ENCODE data around the gene PRKN.

PRKN gene

DNA sequence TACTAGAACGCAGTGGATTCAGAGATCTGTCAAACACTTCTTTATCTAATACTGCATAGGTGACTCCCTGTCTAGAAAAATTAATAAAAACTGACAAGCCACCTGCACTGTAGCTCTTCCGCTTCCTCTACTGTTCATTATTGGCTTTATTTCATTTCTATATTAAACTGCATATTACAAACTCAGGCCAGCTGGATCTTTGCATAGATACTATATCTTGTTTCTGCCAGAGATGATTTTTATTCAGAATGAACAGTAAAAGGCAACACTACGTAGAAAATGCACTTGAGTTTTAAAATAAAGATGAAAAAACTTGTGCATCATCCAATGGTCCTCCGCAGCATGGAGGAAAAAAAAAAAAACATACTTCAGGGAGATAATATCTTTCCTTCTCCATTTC, 508.3 kb downstream of the PRKN start (continued):
- TF ChIP-seq, protein P1, sequence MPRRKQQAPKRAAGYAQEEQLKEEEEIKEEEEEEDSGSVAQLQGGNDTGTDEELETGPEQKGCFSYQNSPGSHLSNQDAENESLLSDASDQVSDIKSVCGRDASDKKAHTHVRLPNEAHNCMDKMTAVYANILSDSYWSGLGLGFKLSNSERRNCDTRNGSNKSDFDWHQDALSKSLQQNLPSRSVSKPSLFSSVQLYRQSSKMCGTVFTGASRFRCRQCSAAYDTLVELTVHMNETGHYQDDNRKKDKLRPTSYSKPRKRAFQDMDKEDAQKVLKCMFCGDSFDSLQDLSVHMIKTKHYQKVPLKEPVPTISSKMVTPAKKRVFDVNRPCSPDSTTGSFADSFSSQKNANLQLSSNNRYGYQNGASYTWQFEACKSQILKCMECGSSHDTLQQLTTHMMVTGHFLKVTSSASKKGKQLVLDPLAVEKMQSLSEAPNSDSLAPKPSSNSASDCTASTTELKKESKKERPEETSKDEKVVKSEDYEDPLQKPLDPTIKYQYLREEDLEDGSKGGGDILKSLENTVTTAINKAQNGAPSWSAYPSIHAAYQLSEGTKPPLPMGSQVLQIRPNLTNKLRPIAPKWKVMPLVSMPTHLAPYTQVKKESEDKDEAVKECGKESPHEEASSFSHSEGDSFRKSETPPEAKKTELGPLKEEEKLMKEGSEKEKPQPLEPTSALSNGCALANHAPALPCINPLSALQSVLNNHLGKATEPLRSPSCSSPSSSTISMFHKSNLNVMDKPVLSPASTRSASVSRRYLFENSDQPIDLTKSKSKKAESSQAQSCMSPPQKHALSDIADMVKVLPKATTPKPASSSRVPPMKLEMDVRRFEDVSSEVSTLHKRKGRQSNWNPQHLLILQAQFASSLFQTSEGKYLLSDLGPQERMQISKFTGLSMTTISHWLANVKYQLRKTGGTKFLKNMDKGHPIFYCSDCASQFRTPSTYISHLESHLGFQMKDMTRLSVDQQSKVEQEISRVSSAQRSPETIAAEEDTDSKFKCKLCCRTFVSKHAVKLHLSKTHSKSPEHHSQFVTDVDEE (CRISPR knock-in tag; IDR thresholded peaks at IDR 0.05) = no peak
- TF ChIP-seq ZFP3 (CRISPR knock-in tag; IDR thresholded peaks at IDR 0.05) = no peak

DNA sequence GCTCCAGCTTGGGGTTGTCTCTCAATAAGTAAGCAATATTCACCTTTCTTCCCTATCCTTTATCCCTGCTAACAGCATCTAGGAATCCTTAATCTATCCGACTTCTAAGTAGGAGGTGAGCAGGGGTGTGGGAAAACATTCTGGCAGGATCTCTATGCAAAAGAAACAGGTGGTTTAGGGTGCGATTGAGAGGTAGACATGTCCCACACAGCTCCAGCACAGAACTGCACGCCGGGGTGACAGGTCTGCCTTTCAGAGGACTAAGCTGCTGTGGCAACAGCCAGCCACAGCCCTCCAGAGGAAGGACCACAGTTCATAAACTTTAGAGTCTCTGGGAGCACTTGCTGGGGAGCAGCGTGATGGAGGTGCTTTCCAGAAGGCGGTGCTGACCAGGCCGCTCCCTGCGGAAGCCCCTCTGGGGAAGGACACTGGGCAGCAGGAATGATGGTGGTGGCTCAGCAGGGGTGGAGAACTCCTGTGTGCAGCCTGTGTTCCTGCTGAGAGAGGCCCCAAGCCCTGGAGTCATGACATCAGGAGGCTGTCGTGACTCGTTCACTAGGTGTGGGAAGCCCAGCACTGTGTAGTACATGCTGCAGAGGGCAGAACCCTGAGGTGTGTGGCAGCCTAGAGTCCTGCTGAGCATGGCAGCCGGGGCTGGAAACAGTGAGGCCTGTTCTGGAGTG, 509.6 kb downstream of the PRKN start:
- TF ChIP-seq, protein P2, sequence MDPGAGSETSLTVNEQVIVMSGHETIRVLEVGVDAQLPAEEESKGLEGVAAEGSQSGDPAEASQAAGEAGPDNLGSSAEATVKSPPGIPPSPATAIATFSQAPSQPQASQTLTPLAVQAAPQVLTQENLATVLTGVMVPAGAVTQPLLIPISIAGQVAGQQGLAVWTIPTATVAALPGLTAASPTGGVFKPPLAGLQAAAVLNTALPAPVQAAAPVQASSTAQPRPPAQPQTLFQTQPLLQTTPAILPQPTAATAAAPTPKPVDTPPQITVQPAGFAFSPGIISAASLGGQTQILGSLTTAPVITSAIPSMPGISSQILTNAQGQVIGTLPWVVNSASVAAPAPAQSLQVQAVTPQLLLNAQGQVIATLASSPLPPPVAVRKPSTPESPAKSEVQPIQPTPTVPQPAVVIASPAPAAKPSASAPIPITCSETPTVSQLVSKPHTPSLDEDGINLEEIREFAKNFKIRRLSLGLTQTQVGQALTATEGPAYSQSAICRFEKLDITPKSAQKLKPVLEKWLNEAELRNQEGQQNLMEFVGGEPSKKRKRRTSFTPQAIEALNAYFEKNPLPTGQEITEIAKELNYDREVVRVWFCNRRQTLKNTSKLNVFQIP (CRISPR knock-in tag; IDR thresholded peaks at IDR 0.05; ENCODE audit: borderline replicate concordance, low read depth) = no peak
- TF ChIP-seq ZFP3 (CRISPR knock-in tag; IDR thresholded peaks at IDR 0.05) = no peak
- no peak for TF ChIP-seq ZNF70 (CRISPR knock-in tag; IDR thresholded peaks at IDR 0.05)
- no peak for TF ChIP-seq GLIS3 (CRISPR knock-in tag; IDR thresholded peaks at IDR 0.05)
- no peak for TF ChIP-seq ISL1 (CRISPR knock-in tag; IDR thresholded peaks at IDR 0.05)
- TF ChIP-seq TOX (CRISPR knock-in tag; IDR thresholded peaks at IDR 0.05; ENCODE audit: borderline replicate concordance) = no peak
- TF ChIP-seq SNAI2 (CRISPR knock-in tag; IDR thresholded peaks at IDR 0.05) = no peak
- TF ChIP-seq PPARA (CRISPR knock-in tag; IDR thresholded peaks at IDR 0.05; ENCODE audit: borderline replicate concordance) = no peak
- ATAC-seq = no peak

DNA sequence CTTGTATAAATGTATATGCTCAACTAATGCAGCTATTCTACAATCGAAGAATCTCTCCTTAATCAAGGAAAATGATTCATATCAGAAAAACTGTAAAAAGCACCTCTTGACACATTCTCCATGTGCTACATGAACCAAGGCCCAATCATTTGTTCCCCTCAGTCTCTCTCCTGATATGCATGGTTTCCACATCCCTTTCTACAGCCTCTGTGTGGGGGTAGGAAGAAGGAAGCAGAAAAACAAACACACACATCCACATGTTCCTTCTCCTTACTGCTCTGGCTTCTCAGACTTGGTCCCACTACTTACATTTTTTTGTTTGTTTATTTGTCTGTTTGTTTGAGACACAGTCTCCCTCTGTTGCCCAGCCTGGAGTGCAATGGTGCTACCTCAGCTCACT, 510.5 kb downstream of the PRKN start:
- TF ChIP-seq ARNTL (CRISPR knock-in tag; IDR thresholded peaks at IDR 0.05; ENCODE audit: borderline replicate concordance, low read depth) = no peak
- no peak for TF ChIP-seq PPARA (CRISPR knock-in tag; IDR thresholded peaks at IDR 0.05; ENCODE audit: borderline replicate concordance)
- TF ChIP-seq ZFP30 (CRISPR knock-in tag; IDR thresholded peaks at IDR 0.05) = no peak
- no peak for TF ChIP-seq CSDC2 (CRISPR knock-in tag; IDR thresholded peaks at IDR 0.05)
- TF ChIP-seq, protein P2 (CRISPR knock-in tag; IDR thresholded peaks at IDR 0.05; ENCODE audit: borderline replicate concordance, low read depth) = no peak
- no peak for TF ChIP-seq ZNF70 (CRISPR knock-in tag; IDR thresholded peaks at IDR 0.05)
- TF ChIP-seq BACH2 (CRISPR knock-in tag; IDR thresholded peaks at IDR 0.05; ENCODE audit: borderline replicate concordance) = no peak
- no peak for TF ChIP-seq TCF4 (CRISPR knock-in tag; IDR thresholded peaks at IDR 0.05; ENCODE audit: borderline replicate concordance)
- no peak for TF ChIP-seq OSR1 (CRISPR knock-in tag; IDR thresholded peaks at IDR 0.05)
- no peak for TF ChIP-seq ZNF565 (CRISPR knock-in tag; conservative IDR thresholded peaks at IDR 0.05; ENCODE audit: low read depth)
- no peak for TF ChIP-seq SNAI2 (CRISPR knock-in tag; IDR thresholded peaks at IDR 0.05)
- no peak for TF ChIP-seq ZFP3 (CRISPR knock-in tag; IDR thresholded peaks at IDR 0.05)
- TF ChIP-seq, protein P3, sequence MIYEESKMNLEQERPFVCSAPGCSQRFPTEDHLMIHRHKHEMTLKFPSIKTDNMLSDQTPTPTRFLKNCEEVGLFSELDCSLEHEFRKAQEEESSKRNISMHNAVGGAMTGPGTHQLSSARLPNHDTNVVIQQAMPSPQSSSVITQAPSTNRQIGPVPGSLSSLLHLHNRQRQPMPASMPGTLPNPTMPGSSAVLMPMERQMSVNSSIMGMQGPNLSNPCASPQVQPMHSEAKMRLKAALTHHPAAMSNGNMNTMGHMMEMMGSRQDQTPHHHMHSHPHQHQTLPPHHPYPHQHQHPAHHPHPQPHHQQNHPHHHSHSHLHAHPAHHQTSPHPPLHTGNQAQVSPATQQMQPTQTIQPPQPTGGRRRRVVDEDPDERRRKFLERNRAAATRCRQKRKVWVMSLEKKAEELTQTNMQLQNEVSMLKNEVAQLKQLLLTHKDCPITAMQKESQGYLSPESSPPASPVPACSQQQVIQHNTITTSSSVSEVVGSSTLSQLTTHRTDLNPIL (CRISPR knock-in tag; IDR thresholded peaks at IDR 0.05; ENCODE audit: low read depth) = no peak
- no peak for TF ChIP-seq ESRRG (CRISPR knock-in tag; IDR thresholded peaks at IDR 0.05)
- TF ChIP-seq RARB (CRISPR knock-in tag; IDR thresholded peaks at IDR 0.05) = no peak
- TF ChIP-seq, protein P4, sequence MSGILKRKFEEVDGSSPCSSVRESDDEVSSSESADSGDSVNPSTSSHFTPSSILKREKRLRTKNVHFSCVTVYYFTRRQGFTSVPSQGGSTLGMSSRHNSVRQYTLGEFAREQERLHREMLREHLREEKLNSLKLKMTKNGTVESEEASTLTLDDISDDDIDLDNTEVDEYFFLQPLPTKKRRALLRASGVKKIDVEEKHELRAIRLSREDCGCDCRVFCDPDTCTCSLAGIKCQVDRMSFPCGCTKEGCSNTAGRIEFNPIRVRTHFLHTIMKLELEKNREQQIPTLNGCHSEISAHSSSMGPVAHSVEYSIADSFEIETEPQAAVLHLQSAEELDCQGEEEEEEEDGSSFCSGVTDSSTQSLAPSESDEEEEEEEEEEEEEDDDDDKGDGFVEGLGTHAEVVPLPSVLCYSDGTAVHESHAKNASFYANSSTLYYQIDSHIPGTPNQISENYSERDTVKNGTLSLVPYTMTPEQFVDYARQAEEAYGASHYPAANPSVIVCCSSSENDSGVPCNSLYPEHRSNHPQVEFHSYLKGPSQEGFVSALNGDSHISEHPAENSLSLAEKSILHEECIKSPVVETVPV (CRISPR knock-in tag; IDR thresholded peaks at IDR 0.05) = no peak
- TF ChIP-seq, protein P1 (CRISPR knock-in tag; IDR thresholded peaks at IDR 0.05) = no peak
- TF ChIP-seq GLIS3 (CRISPR knock-in tag; IDR thresholded peaks at IDR 0.05) = no peak
- no peak for TF ChIP-seq ZC3H10 (CRISPR knock-in tag; IDR thresholded peaks at IDR 0.05)
- ATAC-seq = no peak

All from SK-N-SH treated with all-trans-retinoic acid at 6 μM for 48 hours (cell line).